ENCODE results near the gene NEDD4. TPM values are rescaled to one million over a fixed set of nuclear protein-coding genes. Genes with fewer than 3 reads are reported as not detected.
A peak's percentile ranks its signal among the peaks of the same experiment; 100 is the strongest.

NEDD4 gene
- total RNA-seq, 1 donor = 45.3 TPM

DNA sequence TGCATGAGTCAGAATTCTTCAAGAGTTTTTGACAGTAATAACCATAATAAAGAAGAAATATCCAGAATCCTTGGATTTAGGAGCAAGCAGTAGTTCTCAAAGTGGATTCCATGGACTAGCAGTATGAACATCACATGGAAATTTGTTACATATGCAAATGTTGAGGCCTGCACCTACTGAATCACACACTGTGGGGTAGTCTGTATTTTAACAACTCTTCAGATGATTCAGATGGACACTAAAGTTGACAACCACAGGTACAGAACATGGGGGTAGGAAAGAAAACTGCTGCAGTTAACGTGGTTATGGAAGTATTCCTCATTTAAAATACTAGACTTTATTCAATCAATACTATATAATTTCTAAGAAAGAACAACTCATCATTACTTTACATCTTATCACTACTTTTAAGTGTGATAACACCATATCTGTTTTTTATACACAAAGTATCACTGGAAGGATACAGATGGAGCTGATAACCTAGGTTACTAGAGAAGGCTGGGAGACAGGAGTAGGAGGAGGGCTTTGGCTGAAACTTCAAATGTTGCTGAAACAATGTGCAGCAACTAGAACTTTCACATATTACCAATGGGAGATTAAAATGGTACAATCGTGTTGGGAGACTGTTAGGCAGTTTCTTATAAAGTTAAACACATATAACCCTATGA lies 11.7 kb downstream of the NEDD4 start:
- TF ChIP-seq, protein P1, sequence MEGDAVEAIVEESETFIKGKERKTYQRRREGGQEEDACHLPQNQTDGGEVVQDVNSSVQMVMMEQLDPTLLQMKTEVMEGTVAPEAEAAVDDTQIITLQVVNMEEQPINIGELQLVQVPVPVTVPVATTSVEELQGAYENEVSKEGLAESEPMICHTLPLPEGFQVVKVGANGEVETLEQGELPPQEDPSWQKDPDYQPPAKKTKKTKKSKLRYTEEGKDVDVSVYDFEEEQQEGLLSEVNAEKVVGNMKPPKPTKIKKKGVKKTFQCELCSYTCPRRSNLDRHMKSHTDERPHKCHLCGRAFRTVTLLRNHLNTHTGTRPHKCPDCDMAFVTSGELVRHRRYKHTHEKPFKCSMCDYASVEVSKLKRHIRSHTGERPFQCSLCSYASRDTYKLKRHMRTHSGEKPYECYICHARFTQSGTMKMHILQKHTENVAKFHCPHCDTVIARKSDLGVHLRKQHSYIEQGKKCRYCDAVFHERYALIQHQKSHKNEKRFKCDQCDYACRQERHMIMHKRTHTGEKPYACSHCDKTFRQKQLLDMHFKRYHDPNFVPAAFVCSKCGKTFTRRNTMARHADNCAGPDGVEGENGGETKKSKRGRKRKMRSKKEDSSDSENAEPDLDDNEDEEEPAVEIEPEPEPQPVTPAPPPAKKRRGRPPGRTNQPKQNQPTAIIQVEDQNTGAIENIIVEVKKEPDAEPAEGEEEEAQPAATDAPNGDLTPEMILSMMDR (IDR thresholded peaks at IDR 0.05; ENCODE audit: insufficient read depth, low read depth, low read length) = no peak
- DNase-seq (ENCODE audit: low read depth) = no peak
- H3K4me3 ChIP-seq (ENCODE audit: low read depth, low read length) = no peak overlapping the region

DNA sequence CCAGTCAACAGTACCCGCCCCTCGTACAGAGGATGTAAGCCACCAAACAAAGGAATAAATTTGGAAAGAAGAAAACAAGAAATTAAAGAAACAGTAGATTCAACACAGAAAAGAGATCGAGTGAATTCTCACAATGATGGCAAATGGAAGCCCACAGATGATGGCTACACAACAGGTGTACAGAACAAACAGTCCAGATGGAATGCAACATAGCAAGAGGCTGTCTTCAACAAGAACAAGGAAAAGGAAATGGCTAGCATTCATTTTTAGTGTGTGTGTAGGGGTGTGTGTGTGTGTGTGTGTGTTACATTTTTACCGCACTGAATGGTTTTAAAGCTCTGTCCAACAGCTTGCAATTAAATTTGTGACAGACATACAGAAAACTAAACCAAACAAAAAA lies 12.9 kb downstream of the NEDD4 start:
- no peak for DNase-seq (ENCODE audit: low read depth)
- no peak overlapping the region for H3K4me3 ChIP-seq (ENCODE audit: low read depth, low read length)

DNA sequence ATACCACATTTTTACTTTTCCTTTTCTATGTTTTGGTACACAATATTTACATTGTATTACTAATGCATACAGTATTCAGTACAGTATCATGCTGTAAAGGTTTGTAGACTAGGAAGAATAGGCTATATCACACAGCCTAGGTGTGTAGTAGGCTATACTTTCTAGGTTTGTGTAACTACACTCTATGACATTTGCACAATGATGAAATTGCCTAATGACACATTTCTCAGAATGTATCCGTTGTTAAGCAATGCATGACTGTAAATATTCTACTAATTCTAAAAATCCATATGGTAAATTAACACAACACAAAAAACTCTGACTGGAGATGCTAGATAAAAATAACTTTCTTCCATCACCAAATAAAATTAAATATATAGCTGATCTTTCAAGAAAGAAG lies 16.2 kb downstream of the NEDD4 start:
- TF ChIP-seq, protein P1 (IDR thresholded peaks at IDR 0.05; ENCODE audit: insufficient read depth, low read depth, low read length) = no peak

More for the DNA sequence above, 12.9 kb downstream of the NEDD4 start:
- TF ChIP-seq, protein P1 (IDR thresholded peaks at IDR 0.05; ENCODE audit: insufficient read depth, low read depth, low read length) = no peak

DNA sequence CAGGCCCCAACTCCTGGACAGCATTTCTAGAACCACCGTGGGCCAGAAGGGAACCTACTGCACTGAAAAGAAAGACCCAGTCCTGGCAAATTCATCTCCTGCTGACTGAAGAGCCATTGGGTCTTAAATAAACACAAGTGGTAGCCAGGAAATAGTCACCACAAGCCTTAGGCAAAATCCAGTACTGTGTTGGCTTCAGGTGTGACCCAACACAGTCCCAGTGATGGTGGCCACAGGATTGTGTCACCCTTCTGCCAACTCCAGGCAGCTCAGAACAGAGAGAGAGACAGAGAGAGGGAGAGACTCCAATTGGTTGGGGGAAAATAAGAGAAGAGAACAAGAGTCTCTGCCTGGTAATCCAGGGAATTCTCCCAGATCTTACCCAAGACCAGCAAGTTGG lies 23.1 kb downstream of the NEDD4 start:
- TF ChIP-seq, protein P1 (IDR thresholded peaks at IDR 0.05; ENCODE audit: insufficient read depth, low read depth, low read length) = no peak
- no peak for DNase-seq (ENCODE audit: low read depth)
- no peak overlapping the region for H3K4me3 ChIP-seq (ENCODE audit: low read depth, low read length)

More for the DNA sequence above, 16.2 kb downstream of the NEDD4 start:
- DNase-seq (ENCODE audit: low read depth) = no peak
- H3K4me3 ChIP-seq (ENCODE audit: low read depth, low read length) = no peak overlapping the region

DNA sequence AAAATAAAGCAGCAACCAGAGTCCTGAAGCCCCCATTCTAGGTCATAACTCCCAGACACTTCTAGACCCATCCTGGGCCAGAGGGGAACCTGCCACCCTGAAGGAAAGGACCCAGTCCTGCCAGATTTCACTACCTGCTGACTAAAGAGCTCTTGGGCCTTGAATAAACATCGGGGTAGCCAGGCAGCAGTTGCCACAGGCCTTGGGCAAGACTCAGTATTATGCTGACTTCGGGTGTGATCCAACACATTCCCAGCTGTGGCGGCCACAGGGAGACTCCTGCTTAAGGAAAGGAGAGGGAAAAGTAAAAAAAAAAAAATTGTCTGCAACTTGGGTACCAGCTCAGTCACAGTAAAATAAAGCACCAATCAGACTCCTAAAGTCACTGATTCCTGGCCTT lies 23.8 kb downstream of the NEDD4 start:
- DNase-seq (ENCODE audit: low read depth) = peak; percentile 39
- H3K4me3 ChIP-seq (ENCODE audit: low read depth, low read length) = no peak overlapping the region
- TF ChIP-seq, protein P1 (IDR thresholded peaks at IDR 0.05; ENCODE audit: insufficient read depth, low read depth, low read length) = no peak

DNA sequence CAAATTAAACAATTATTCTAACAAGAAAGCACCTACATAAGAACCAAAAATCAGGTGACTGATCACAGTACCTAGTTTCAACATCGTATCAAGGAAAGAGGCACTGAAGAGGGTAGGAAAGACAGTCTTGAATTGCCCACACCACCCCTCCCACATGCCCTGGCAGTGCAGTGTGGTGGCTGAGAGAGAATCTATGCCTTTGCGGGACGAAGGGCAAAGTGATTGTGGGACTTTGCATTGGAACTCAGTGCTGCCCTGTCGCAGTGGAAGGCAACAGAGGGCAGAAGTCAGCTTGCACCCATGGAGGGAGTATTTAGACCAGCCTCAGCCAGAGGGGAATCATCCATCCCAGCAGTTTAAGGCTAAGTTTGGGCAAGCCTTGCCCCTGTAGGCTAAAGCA lies 24.5 kb downstream of the NEDD4 start:
- DNase-seq (ENCODE audit: low read depth) = no peak
- TF ChIP-seq, protein P1 (IDR thresholded peaks at IDR 0.05; ENCODE audit: insufficient read depth, low read depth, low read length) = no peak
- no peak overlapping the region for H3K4me3 ChIP-seq (ENCODE audit: low read depth, low read length)

DNA sequence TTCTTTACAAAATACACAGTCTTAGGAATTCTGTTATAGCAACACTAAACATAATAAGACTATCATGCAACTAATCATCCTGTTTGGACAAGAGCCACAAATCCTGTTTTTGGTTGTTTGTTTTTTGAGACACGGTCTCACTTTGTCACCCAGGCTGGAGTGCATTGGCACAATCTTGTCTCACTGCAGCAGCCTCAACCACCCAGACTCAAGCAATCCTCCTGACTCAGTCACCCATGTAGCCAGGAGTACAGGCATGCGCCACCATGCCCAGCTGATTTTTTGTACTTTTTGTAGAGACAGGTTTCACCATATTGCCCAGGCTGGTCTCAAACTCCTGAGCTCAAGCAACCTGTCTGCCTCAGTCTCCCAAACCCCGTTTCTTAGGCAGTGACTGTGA lies 28.3 kb downstream of the NEDD4 start:
- no peak for DNase-seq (ENCODE audit: low read depth)
- TF ChIP-seq, protein P1 (IDR thresholded peaks at IDR 0.05; ENCODE audit: insufficient read depth, low read depth, low read length) = no peak
- H3K4me3 ChIP-seq (ENCODE audit: low read depth, low read length) = no peak overlapping the region

All from fibroblast of villous mesenchyme (primary cell).